GM19468 (cell line): ENCODE measurements around the gene SLC66A1.

Experiments
- ATAC-seq: cut with Tn5 transposase; IDR thresholded peaks from one replicate; pipeline ENCODE4 v1.9.1; 2021; ENCODE audit warnings: mild to moderate bottlenecking, moderate library complexity, moderate number of reproducible peaks; ENCODE audit not compliant: unreplicated experiment; ENCODE audit errors: extremely low read depth

Gene SLC66A1

GRCh38 chr1:19358710-19359109, 46.6 kb downstream of the SLC66A1 start:
- ATAC-seq, result no peak

- no peak for ATAC-seq
These were observed 47.2 kb downstream of the SLC66A1 start for GRCh38 chr1:19359357-19359756.

GRCh38 chr1:19360016-19360415, 47.9 kb downstream of the SLC66A1 start:
- no peak for ATAC-seq

GRCh38 chr1:19360432-19360831, 48.3 kb downstream of the SLC66A1 start:
- ATAC-seq, result no peak

GRCh38 chr1:19360843-19361610, 48.9 kb downstream of the SLC66A1 start:
- no peak for ATAC-seq

GRCh38 chr1:19361611-19362147, 49.6 kb downstream of the SLC66A1 start:
- ATAC-seq, result no peak

GRCh38 chr1:19363536-19364152, 51.5 kb downstream of the SLC66A1 start:
- ATAC-seq, result no peak

- ATAC-seq, result no peak
These were observed 53.6 kb downstream of the SLC66A1 start for GRCh38 chr1:19365721-19366120.

GRCh38 chr1:19366599-19367536, 54.7 kb downstream of the SLC66A1 start:
- no peak for ATAC-seq

- no peak for ATAC-seq
These were observed 55.5 kb downstream of the SLC66A1 start for GRCh38 chr1:19367584-19368041.

- ATAC-seq, result no peak
These were observed 55.9 kb downstream of the SLC66A1 start for GRCh38 chr1:19368050-19368449.

GRCh38 chr1:19368964-19369363, 56.8 kb downstream of the SLC66A1 start:
- no peak for ATAC-seq

GRCh38 chr1:19369396-19370090, 57.4 kb downstream of the SLC66A1 start:
- ATAC-seq, result no peak

- no peak for ATAC-seq
These were observed 58.5 kb downstream of the SLC66A1 start for GRCh38 chr1:19370453-19371170.

GRCh38 chr1:19371226-19372135, 59.4 kb downstream of the SLC66A1 start:
- ATAC-seq, result no peak

- ATAC-seq, result no peak
These were observed 60.0 kb downstream of the SLC66A1 start for GRCh38 chr1:19372136-19372514.

- no peak for ATAC-seq
These were observed 60.5 kb downstream of the SLC66A1 start for GRCh38 chr1:19372602-19373001.
